HCT116 (cell line): Measurements from ENCODE around the gene TNIP1. TPM values are rescaled to one million over a fixed set of nuclear protein-coding genes. Genes with fewer than 3 reads are reported as not detected.

ENCODE experiments used
- ATAC-seq: fragments of 200-7000 bp; cut with Tn5 transposase; 2 replicates; pipeline ENCODE4 v1.9.1; 2020; ENCODE audit warnings: mild to moderate bottlenecking, moderate library complexity
- BruUV-seq: library from RNA; stranded (reverse); fragments of 400-500 nt; replicated peaks from 2 replicates; lab custom pipeline; 2021; lab: Mats Ljungman, UMichigan
- CTCF ChIA-PET: fragments of 300-600 bp; sonication (Branson Sonifier 250); formaldehyde crosslinking; loops from one replicate; lab custom pipeline; 2021; ENCODE audit warnings: antibody characterized with exemption; lab: Charles Lee
- POLR2A ChIA-PET: fragments of 300-600, 350-600 bp; sonication (Branson Sonifier 250); formaldehyde crosslinking; loops from one replicate; lab custom pipeline; 2021; ENCODE audit warnings: antibody characterized with exemption; lab: Charles Lee
- RAD21 ChIA-PET, 2 experiments: fragments of 300-600 bp; sonication (Branson Sonifier 250); formaldehyde crosslinking; loops; one replicate each; lab custom pipeline; 2023; ENCODE audit warnings: low total read pairs in 2 of 2; ENCODE audit not compliant: uncharacterized antibody in 2 of 2, unreplicated experiment in 2 of 2, low non-redundant PET in 1 of 2; lab: Charles Lee
- DNase-seq: peaks from one replicate; pipeline ENCODE4 v3.0.0-alpha.2; 2010; ENCODE audit warnings: low read depth, low spot score
- H2AFZ ChIP-seq: fragments of 200-600 bp; shearing (Covaris generic), sonication (generic); 2 replicates; pipeline ENCODE4 v1.6.1; 2017; ENCODE audit warnings: low read depth, mixed run types, mixed read lengths, antibody characterized with exemption, low read length; ENCODE audit not compliant: poor library complexity, severe bottlenecking
- H3K27ac ChIP-seq: 2 replicates; pipeline ENCODE4 v1.5.1; 2012; ENCODE audit warnings: low read depth, low read length
- H3K27me3 ChIP-seq: fragments of 200-600 bp; sonication (generic); 2 replicates; pipeline ENCODE4 v1.6.1; 2016; ENCODE audit warnings: mixed run types, low read length, mixed read lengths; ENCODE audit not compliant: insufficient read depth
- H3K36me3 ChIP-seq, 2 experiments: fragments of 200-500 bp in 1 of 2; fragments of 200-600 bp in 1 of 2; sonication (Bioruptor generic) in 1 of 2; sonication (generic) in 1 of 2; 2 replicates each; pipeline versions ENCODE4 v1.5.1 to v1.6.1; 2014 to 2016; ENCODE audit warnings: low read length in 2 of 2, inconsistent platforms in 1 of 2, mixed read lengths in 1 of 2, mixed run types in 1 of 2; ENCODE audit not compliant: insufficient read depth in 2 of 2, control insufficient read depth in 1 of 2
- H3K4me1 ChIP-seq, 2 experiments: fragments of 200-600 bp in 1 of 2; sonication (generic) in 1 of 2; 2 replicates each; pipeline versions ENCODE4 v1.5.1 to v1.6.1; 2012 to 2017; ENCODE audit warnings: low read length in 2 of 2, inconsistent platforms in 1 of 2, mild to moderate bottlenecking in 1 of 2, mixed read lengths in 1 of 2, mixed run types in 1 of 2, moderate library complexity in 1 of 2; ENCODE audit not compliant: insufficient read depth in 2 of 2, control insufficient read depth in 1 of 2
- H3K4me2 ChIP-seq: fragments of 200-600 bp; sonication (generic); 2 replicates; pipeline ENCODE4 v1.6.1; 2017; ENCODE audit warnings: mixed run types, low read length, mixed read lengths
- H3K4me3 ChIP-seq, 2 experiments: fragments of 200-600 bp in 1 of 2; sonication (generic) in 1 of 2; replicated peaks in 1 of 2; 2 replicates each; pipeline ENCODE4 v1.5.1; 2011 to 2016; ENCODE audit warnings: low read length in 2 of 2, control low read depth in 1 of 2, low read depth in 1 of 2, mild to moderate bottlenecking in 1 of 2, mixed read lengths in 1 of 2, mixed run types in 1 of 2
- H3K79me2 ChIP-seq: fragments of 200-600 bp; sonication (generic); 2 replicates; pipeline ENCODE4 v1.6.1; 2017; ENCODE audit warnings: mild to moderate bottlenecking, mixed run types, low read length, moderate library complexity, mixed read lengths; ENCODE audit not compliant: insufficient read depth
- H3K9ac ChIP-seq: fragments of 200-600 bp; sonication (generic); 2 replicates; pipeline ENCODE4 v1.6.1; 2016; ENCODE audit warnings: low read length, mixed read lengths
- H3K9me2 ChIP-seq: fragments of 200-600 bp; sonication (generic), shearing (Covaris generic); 2 replicates; pipeline ENCODE4 v1.6.1; 2017; ENCODE audit warnings: mixed run types, mild to moderate bottlenecking, moderate library complexity; ENCODE audit not compliant: insufficient read depth
- H3K9me3 ChIP-seq, 2 experiments: fragments of 200-500 bp in 1 of 2; fragments of 200-600 bp in 1 of 2; sonication (Bioruptor generic) in 1 of 2; sonication (generic) in 1 of 2; 2 replicates each; pipeline ENCODE4 v1.6.1; 2014 to 2017; ENCODE audit warnings: low read length in 2 of 2, mixed read lengths in 2 of 2, inconsistent platforms in 1 of 2, low read depth in 1 of 2, mild to moderate bottlenecking in 1 of 2, mixed run types in 1 of 2, moderate library complexity in 1 of 2; ENCODE audit not compliant: control insufficient read depth in 1 of 2, insufficient read depth in 1 of 2
- H4K20me1 ChIP-seq: fragments of 200-600 bp; sonication (generic), shearing (Covaris generic); 2 replicates; pipeline ENCODE4 v1.6.1; 2017; ENCODE audit warnings: mixed run types, mild to moderate bottlenecking, moderate library complexity; ENCODE audit not compliant: insufficient read depth
- ATF3 ChIP-seq: IDR thresholded peaks from 2 replicates; pipeline ENCODE4 v1.6.1; 2012
- CTCF ChIP-seq, 3 experiments: fragments of 200-600 bp in 1 of 3; sonication (generic) in 1 of 3; IDR thresholded peaks in 2 of 3; conservative IDR thresholded peaks in 1 of 3; 2 replicates each; pipeline ENCODE4 v1.5.1; 2012 to 2017; ENCODE audit warnings: low read depth in 2 of 3, low read length in 2 of 3, antibody characterized with exemption in 1 of 3, borderline replicate concordance in 1 of 3, control low read depth in 1 of 3, mild to moderate bottlenecking in 1 of 3, mixed read lengths in 1 of 3, mixed run types in 1 of 3, moderate library complexity in 1 of 3; ENCODE audit not compliant: insufficient read depth in 1 of 3
- ELF1 ChIP-seq: IDR thresholded peaks from 2 replicates; pipeline ENCODE4 v1.6.1; 2012; ENCODE audit warnings: low read depth, borderline replicate concordance
- EZH2 ChIP-seq: fragments of 200-600 bp; sonication (generic); IDR thresholded peaks from 2 replicates; pipeline ENCODE4 v1.6.1; 2017; ENCODE audit warnings: antibody characterized with exemption, mixed run types
- EZH2phosphoT487 ChIP-seq: fragments of 200-600 bp; IDR thresholded peaks from 2 replicates; pipeline ENCODE4 v1.6.1; 2018; ENCODE audit warnings: antibody characterized with exemption, borderline replicate concordance
- FOSL1 ChIP-seq: IDR thresholded peaks from 2 replicates; pipeline ENCODE4 v1.6.1; 2012; ENCODE audit warnings: low read depth
- JUND ChIP-seq: IDR thresholded peaks from 2 replicates; pipeline ENCODE4 v1.6.1; 2012
- MAX ChIP-seq: IDR thresholded peaks from 2 replicates; pipeline ENCODE4 v1.6.1; 2012
- POLR2A ChIP-seq: IDR thresholded peaks from 2 replicates; pipeline ENCODE4 v1.7.0; 2011; ENCODE audit warnings: borderline replicate concordance; ENCODE audit not compliant: insufficient read depth, insufficient read length; ENCODE audit errors: extremely low read depth
- POLR2AphosphoS5 ChIP-seq: IDR thresholded peaks from 2 replicates; pipeline ENCODE4 v1.6.1; 2011; ENCODE audit warnings: mild to moderate bottlenecking, low read depth, low read length, moderate library complexity
- REST ChIP-seq: IDR thresholded peaks from 2 replicates; pipeline ENCODE4 v1.6.1; 2012; ENCODE audit warnings: low read depth
- SP1 ChIP-seq: IDR thresholded peaks from 2 replicates; pipeline ENCODE4 v1.6.1; 2012; ENCODE audit warnings: low read depth
- SRF ChIP-seq: IDR thresholded peaks from 2 replicates; pipeline ENCODE4 v1.6.1; 2012; ENCODE audit warnings: low read depth
- TCF7L2 ChIP-seq: IDR thresholded peaks from 2 replicates; pipeline ENCODE4 v1.7.0; 2011; ENCODE audit warnings: borderline replicate concordance, inconsistent platforms; ENCODE audit not compliant: insufficient read depth, insufficient read length; ENCODE audit errors: extremely low read depth
- YY1 ChIP-seq: IDR thresholded peaks from 2 replicates; pipeline ENCODE4 v1.6.1; 2011; ENCODE audit warnings: low read length, low read depth, moderate library complexity, mild to moderate bottlenecking; ENCODE audit not compliant: insufficient replicate concordance; ENCODE audit errors: extremely low read depth
- ZBTB33 ChIP-seq: IDR thresholded peaks from 2 replicates; pipeline ENCODE4 v1.6.1; 2011; ENCODE audit warnings: mild to moderate bottlenecking, low read length, moderate library complexity; ENCODE audit not compliant: insufficient replicate concordance; ENCODE audit errors: extremely low read depth
- ZFX ChIP-seq: fragments of 450-650 bp; IDR thresholded peaks from 2 replicates; pipeline ENCODE4 v1.6.1; 2017
- intact Hi-C: fragments of 100-400 bp; cut with micrococcal nuclease; formaldehyde crosslinking; loops from 2 replicates; pipeline ENCODE4 v1.10.0; 2022
- total RNA-seq: library from RNA; stranded (reverse); gene quantifications from one replicate; pipeline ENCODE4 v1.2.1, GENCODE V29; 2021; ENCODE audit not compliant: unreplicated experiment

TNIP1 gene
- total RNA-seq, 1 experiment from 2014 or later: 46.0 TPM

- TF ChIP-seq JUND: no peak
- no peak for TF ChIP-seq TCF7L2
- TF ChIP-seq POLR2AphosphoS5: no peak
- TF ChIP-seq ATF3: no peak
- TF ChIP-seq CTCF (IDR thresholded peaks at IDR 0.05 in 2 of 3, conservative IDR thresholded peaks at IDR 0.05 in 1 of 3; ENCODE audit: borderline replicate concordance in 1 of 3, insufficient read depth in 1 of 3, low read depth in 2 of 3, low read length in 2 of 3): no peak
- TF ChIP-seq FOSL1: no peak
- TF ChIP-seq EZH2: no peak
- TF ChIP-seq MAX: no peak
- no peak for TF ChIP-seq EZH2phosphoT487
- TF ChIP-seq SRF: no peak
- no peak for TF ChIP-seq ELF1
- no peak for TF ChIP-seq SP1
- TF ChIP-seq REST: no peak
- TF ChIP-seq ZFX: no peak
- TF ChIP-seq POLR2A: no peak
- no peak for TF ChIP-seq ZBTB33
- no peak for TF ChIP-seq YY1
- no peak overlapping the region for H3K9ac ChIP-seq
- H3K27ac ChIP-seq: no peak overlapping the region
- no peak overlapping the region for H3K4me2 ChIP-seq
- CTCF ChIA-PET: no interaction called here
- H3K27me3 ChIP-seq: no peaks in the 10 kb centered on the region
- no peaks in the 10 kb centered on the region for H3K9me2 ChIP-seq
- POLR2A ChIA-PET: no interaction called here
- H3K9me3 ChIP-seq: no peaks in the 10 kb centered on the region
- RAD21 ChIA-PET: no interaction called here
- no peaks in the 10 kb centered on the region for H3K36me3 ChIP-seq
- ATAC-seq (no peak), DNase-seq (no peak)
- intact Hi-C loops: no loop called here
- no peaks in the 10 kb centered on the region for H3K79me2 ChIP-seq
- no TSS peak for BruUV-seq
- no peaks in the 10 kb centered on the region for H4K20me1 ChIP-seq
- H2AFZ ChIP-seq: no peak overlapping the region
- H3K4me1 ChIP-seq: no peaks in the 10 kb centered on the region
- no peak overlapping the region for H3K4me3 ChIP-seq
Observed at GRCh38 chr5:151025250-151025606, 55.6 kb downstream of the TNIP1 start.
